ENCODE results near the gene AKR1B15.
"Not testable (repeated sequence)": the region's sequence is repeated elsewhere in the genome, so short reads cannot be mapped to it uniquely, and the experiment has no call there.

The AKR1B15 gene

GRCh38 chr7:134563398-134563749 is 14.5 kb downstream of the AKR1B15 start:
- DNase-seq (ENCODE audit: low read depth) = not testable (repeated sequence)

GRCh38 chr7:134565643-134566136 is 16.8 kb downstream of the AKR1B15 start:
- DNase-seq (ENCODE audit: low read depth) = peak; percentile 87

DNA sequence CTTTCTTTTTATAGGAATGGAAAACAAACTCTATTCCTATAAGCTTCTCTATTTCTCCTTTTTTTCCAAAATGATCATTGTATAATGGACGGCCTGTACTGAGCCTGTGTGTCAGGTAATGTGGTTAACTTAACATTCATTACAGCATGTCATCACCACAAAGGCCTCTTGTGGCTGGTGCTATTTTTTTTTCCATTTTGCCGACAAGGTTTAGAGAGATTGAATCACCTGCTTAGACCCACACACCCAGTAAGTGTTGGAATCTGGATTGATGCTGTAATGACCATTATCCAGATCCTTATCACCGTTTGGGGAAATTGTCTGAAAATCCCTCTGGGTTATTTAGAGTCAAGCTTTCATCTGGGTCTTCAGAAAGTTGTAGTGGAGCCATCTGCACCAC is 18.5 kb downstream of the AKR1B15 start:
- no peak for DNase-seq (ENCODE audit: low read depth)

- not testable (repeated sequence) for DNase-seq (ENCODE audit: low read depth)
Observed at GRCh38 chr7:134569962-134570361, 21.1 kb downstream of the AKR1B15 start.

- no peak for DNase-seq (ENCODE audit: low read depth)
Observed at GRCh38 chr7:134571101-134571500, 22.2 kb downstream of the AKR1B15 start.

DNA sequence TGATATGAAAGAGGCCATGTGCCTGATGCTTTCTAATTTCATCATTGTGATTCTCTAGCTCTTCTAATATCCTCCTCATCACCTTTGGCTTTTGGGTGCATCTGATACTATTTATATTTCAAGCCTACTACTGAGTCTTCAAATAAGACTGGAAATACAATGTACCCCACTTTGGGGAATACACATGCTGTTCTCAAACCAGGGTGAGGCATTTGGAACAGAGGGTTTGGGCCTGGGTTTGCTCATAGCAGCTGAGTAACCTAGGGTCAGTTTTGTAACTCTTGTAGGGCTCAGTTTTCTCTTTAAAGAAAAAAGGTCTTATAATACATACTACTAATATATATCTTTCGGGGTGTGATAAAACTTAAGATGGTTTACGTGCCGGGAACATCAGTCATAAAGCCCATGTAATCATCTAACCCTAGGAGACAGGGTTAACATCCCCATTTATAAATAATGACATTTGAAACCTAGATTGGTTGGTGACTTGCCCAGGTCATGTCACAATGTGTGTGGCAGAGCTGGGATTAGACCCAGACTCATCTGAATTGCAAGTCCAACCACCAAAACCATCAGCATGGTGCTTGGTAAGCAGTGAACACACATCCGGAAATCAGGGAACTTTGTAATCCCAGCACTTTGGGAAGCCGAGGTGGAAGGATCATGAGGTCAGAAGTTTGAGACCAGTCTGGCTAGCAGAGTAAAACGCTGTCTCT is 23.0 kb downstream of the AKR1B15 start:
- DNase-seq (ENCODE audit: low read depth) = no peak

DNA sequence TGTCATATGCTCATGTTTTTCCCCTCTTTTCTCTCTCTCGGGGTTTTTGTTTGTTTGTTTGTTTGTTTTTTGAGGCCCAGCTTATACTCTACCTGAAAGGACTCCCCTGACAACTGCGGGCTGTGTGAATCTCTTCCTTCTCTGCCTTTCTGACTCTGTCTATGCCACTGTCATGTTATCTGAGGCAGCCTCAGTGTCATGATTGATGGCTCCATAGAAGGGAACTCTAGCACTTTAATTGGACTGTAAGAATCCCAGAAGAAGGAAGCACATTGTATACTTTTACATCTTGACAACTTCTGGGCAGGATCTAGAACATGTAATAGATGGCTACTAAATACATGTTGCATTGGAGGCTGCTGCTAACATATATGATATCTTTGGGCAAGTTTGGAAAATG is 25.4 kb downstream of the AKR1B15 start:
- no peak for DNase-seq (ENCODE audit: low read depth)

DNA sequence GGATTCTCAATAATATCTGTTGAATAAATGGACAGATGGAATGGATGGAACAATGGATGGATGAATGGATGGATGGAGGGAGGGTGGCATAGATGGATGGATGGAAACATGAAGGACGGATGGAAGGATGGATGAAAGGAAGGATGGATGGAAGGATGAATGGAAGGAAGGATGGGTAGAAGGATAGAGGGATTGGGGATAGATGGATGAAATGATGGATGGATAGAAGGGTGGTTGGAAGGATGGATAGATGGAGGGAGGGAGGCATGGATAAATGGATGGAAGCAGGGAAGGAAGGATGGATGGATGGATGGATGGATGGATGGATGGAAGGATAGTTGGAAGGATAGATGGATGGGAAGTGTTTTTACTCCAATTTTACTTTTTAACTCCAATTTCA is 35.4 kb downstream of the AKR1B15 start:
- DNase-seq (ENCODE audit: low read depth) = no peak

DNA sequence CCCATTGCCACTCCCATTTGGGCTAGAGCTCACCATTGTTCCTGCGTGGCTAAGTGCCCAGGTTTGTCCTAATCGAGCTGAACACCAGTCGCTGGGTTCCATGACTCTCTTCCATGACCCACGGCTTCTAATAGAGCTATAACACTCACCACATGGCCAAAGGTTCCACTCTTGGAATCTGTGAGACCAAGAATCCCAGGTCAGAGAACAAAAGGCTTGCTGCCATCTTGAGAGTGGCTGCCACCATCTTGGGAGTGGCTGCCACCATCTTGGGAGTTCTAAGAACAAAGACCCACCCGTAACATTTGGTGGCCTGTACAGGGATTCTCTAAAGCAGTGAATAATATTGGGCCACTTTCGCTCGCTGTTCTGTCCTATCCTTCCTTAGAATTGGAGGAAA is 37.0 kb downstream of the AKR1B15 start:
- DNase-seq (ENCODE audit: low read depth) = no peak

- no peak for DNase-seq (ENCODE audit: low read depth)
Observed at GRCh38 chr7:134587750-134588149, 38.8 kb downstream of the AKR1B15 start.

- DNase-seq (ENCODE audit: low read depth) = no peak
Observed at GRCh38 chr7:134589491-134589941, 40.6 kb downstream of the AKR1B15 start.

DNA sequence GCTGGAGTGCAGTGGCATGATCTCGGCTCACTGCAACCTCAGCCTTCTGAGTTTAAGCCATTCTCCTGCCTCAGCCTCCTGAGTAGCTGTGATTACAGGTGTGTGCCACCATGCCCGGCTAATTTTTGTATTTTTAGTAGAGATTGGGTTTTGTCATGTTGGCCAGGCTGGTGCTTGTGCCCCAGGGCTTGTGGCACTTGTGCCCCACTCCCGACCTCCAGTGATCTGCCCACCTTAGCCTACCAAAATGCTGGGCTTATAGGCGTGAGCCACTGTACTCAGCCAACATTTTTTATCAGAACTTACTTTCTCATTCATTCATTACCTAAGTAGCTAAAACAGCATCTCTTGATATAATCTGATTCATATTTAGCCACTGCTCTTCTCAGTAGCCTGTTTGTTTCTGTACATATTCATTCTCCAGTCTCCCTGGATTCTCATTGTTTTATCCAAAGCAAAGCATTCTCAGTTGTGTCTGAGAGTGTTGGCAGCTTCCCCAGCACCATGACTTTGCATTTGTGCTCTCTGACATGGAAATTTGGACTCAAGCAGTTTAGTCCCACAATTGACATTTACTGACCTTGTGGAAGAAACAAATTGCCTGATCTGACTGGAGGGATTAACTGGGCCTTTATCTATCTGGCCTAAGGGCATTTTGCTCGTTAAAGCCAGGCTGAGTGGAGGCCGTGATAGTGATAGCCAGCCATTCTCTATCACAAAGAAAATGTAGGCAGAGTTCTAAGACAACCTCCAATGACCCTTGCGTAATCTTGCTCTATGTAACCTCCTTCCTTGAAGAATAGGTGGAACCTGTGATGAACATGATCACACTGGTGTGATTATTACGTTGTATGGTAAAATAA is 44.9 kb downstream of the AKR1B15 start:
- peak; percentile 98 for DNase-seq (ENCODE audit: low read depth)

- DNase-seq (ENCODE audit: low read depth) = no peak
Observed at GRCh38 chr7:134594877-134595276, 46.0 kb downstream of the AKR1B15 start.

- DNase-seq (ENCODE audit: low read depth) = no peak
Observed at GRCh38 chr7:134599371-134599770, 50.5 kb downstream of the AKR1B15 start.

GRCh38 chr7:134601459-134601858 is 52.5 kb downstream of the AKR1B15 start:
- DNase-seq (ENCODE audit: low read depth) = no peak

DNA sequence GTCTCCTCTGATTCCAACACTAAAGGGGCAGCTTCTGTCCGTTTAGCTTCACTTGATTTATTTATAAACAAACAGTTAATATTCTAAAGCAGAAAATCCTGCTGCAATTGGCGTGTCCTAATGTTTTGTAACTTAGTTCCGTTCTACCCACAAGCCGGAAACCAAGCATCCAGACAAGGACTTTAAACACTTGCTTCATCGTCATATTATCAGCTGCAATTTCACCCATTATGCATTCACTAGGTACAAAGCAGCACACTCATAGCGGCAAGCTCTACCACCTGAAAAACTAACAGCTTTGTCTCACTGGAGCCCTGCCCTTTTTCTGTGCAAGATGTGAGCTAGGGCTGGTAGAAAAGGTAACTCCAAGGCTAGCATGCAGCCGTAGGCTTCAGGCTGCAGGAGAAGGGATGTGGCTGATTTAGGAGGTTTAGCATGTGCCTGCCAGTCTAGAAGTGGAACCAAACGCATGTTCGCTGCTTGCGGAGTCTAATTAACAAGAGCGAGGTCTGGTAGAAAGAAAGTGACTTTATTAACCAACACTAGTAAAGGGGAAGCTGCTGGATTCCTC is 54.1 kb downstream of the AKR1B15 start:
- DNase-seq (ENCODE audit: low read depth) = no peak

DNA sequence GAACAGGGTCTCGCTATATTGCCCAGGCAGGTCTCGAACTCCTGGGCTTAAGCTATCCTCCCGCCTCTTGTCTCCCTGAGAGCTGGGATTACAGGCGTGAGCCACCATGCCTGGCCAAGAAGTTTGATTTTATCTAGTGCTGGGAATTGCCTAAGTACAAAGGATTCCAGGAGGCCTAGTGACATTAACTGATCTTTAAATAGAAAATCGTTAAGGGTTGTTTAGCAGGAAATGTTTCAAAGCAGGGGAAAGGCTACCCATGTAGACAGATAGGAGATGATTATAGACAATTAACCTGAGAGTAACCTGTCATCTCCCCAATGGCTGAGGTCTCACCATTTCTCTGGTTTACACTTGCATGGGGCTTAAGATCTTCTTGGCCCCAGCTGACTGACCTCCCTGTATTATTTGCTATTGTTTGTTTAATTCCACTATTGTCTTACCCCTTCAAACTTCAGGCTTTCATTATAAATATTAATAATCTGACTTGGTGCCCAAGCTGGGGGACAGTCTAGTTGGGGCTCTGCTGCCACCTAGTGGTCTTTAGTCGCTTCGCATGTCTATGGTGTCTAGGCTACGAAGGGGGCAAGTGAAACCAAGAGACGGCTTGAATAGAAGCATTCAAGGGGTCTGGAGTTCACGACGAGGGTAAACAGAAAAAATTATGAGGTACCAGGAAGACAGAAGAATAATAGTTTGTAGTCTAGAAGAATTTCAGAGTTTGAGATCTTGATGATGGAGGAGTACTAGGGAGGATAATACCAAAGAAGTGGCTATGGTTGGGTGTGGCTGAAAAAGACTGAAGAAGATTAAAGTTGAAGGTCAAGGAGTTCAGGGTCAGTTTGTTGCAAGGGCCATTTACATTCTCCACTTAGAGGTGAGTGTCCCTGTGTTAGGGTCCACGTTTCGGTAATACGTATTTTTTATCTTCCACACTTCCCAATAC is 57.3 kb downstream of the AKR1B15 start:
- no peak for DNase-seq (ENCODE audit: low read depth)

GRCh38 chr7:134611611-134612151 is 62.8 kb downstream of the AKR1B15 start:
- no peak for DNase-seq (ENCODE audit: low read depth)

DNA sequence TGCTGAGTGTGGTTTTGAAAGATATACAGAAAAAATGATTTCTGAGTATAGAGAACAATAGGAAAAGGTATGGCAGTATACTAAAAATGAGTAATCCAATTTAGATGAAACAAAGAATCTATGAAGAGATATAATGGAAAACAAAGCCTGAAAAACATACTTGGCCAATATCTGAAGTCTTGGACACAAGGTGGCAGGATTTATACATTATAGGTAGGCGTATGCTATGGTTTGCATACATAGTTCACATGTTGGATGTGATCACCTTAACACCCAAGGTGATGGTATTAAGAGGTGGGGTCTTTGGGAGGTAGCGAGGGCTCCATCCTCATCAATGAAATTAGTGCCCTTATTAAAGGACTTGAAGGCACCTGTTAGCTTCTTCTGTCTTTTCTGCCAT is 63.3 kb downstream of the AKR1B15 start:
- DNase-seq (ENCODE audit: low read depth) = no peak

DNA sequence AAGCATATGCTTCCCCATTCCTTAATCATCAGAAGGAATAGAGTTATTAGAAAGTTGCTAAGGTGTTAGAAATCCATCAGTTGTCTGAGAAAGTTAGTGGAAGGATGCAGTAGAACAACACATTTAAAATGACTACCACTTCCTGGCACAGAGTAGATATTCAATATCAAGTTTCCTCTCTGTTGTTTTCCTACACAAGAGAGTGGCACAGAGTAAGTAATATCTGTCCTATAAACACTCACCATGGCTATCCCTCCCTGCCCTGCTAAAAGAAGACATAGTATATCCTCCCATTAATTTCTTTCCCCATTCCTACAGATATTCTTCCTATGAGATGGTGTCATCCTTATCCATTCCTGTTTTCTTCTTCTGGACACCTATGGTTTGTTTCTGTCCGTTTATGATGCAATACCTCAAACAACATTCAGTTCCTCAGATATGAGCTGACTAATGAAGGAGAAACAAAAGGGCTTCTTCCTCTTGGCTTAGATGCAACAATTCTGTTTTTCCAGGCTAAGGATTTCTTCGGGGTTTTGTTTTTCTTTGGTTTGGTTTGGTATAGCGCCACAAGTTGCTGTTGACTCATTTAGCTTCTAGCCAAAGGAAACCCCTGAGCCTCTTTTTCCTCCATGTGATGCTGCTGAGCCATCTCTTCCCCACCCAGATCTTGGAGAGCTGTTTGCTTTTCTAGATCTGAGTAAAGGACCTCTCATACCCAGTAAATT is 64.9 kb downstream of the AKR1B15 start:
- DNase-seq (ENCODE audit: low read depth) = peak; percentile 100

DNA sequence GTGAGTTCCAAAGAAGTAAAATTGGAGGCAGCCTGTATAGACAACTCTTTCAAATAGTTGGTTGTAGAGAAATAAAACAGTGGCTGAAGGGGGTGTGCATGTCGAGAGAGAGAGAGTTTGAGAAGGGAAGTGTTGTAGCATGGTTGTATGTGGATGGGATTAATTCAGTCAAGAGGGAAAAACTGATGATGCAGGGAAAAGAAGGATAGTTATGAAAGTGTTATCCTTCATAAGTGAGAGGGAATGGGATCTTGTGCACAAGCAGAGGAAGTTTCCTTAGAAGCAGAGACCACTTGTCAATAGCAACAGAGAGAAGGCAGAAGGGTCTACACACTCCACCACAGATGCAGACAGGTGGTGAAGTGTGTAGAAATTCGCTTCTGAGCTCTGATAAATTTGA is 67.7 kb downstream of the AKR1B15 start:
- DNase-seq (ENCODE audit: low read depth) = no peak
